ENCODE data around the gene MST1.
A peak's percentile ranks its signal among the peaks of the same experiment; 100 is the strongest.

The MST1 gene

DNA sequence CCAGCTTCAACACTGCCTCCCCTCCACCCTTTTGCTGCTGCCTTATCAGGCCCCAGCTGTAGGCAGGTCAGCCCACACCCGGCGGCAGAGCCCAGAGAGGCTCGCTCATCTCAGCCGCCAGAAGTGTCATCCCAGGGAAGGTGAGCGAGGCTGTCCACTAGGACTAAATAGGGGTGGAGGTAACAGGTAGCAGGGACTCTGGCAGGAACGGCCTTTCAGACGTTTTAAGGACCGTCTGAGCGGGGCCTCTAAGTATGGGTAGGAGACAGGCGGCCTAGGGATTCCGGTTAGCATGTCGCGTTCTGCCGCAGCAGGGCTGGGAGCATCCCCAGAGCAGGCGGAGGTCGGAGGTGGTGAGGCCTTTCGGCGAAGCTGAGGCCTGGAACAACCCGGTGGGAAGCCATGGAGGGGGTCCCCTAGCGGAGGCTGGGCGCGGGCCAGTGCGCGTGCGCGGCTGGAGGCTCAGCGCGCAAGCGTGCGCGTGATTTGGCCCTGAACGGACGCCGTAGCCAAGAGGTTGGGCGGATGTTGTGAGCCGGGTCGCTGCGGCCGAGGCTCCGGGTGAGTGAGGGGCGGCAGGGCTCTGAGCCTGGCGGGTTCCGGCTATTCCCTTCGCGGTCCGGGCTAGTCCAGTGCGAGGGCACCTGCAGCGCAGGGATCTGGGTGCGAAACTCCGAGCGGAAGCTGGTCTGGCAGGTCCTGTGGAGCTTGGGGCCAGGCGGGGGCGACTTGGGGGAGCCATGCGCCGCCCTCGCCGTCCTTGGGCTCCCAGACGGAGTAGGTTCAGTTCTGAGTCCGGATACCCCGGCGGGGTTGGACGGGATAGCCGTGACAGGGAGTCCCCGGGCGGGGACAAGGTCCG is at the start of gene MST1, which contains the start of gene RNF123:
TSS of gene MST1 (minus strand) at position 429 of the 862 bp plus-strand sequence. CDS start 783 bp downstream, outside the sequence.
TSS of gene RNF123 (plus strand) at position 512 of the 862 bp plus-strand sequence. CDS start 1,609 bp downstream, outside the sequence.
- DNase-seq = no peak

- no peak for DNase-seq
These were observed 48.9 kb upstream of the MST1 start for GRCh38 chr3:49738067-49738713.

GRCh38 chr3:49734752-49735151 is 45.5 kb upstream of the MST1 start:
- no peak for DNase-seq

DNA sequence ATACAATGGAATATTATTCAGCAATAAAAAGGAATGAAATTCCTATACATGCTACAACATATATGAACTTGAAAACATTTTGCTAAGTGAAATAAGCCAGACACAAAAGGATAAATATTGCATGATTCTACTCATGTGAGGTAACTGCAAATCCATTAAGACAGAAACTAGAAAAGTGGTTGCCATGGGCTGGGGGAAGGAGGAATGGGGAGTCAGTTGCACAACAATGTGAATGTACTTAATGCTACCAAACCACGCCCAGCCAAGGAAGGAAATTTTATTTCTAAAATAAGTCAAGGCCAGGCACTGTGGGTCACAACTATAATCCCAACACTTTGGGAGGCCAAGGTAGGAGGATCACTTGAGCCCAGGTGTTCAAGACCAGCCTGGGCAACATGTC is 44.3 kb upstream of the MST1 start:
- no peak for DNase-seq

DNA sequence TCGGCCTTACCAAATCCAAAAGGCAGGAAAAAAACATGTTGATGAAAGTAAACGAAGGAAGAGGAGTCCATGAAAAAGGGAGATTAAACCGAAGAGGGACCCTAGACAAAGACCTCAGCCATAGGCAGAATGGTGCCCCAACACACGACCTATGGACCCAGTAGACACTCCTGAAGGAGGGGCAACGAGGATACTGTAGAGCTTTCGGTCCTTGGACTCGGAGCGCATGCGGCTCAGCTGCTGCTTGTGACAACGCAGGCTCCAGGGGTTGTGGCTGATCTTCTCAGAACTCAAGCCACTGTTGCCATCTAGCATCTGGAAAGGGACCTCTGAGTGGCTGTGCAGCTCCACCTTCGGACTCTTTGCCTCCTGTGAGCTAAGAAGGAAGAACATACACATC is 43.3 kb upstream of the MST1 start:
- DNase-seq = no peak

DNA sequence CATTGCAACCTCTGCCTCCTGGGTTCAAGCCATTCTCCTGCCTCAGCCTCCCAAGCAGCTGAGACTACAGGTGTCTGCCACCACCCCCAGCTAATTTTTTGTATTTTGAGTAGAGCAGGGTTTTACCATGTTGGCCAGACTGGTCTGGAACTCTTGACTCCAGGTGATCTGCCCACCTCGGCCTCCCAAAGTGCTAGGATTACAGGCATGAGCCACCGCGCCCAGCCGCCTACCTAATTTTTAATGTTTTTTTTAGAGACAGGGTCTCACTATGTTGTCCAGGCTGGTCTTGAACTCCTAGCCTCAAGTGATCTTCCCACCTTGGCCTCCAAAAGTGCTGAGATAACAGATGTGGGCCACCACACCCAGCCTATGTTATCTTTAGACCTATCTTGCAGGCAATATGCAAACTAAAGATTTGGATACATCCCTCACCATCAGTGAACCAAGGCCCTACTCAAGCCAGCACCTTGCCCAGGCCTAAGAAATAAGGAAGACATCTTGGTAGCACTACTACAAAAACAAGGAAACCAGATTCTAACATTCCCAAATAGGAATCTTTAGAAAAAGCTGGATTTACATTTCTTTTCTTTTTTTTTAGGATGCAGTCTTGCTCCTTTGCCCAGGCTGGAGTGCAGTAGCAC is 40.8 kb upstream of the MST1 start:
- DNase-seq = no peak

- no peak for DNase-seq
These were observed 38.7 kb upstream of the MST1 start for GRCh38 chr3:49727924-49728361.

DNA sequence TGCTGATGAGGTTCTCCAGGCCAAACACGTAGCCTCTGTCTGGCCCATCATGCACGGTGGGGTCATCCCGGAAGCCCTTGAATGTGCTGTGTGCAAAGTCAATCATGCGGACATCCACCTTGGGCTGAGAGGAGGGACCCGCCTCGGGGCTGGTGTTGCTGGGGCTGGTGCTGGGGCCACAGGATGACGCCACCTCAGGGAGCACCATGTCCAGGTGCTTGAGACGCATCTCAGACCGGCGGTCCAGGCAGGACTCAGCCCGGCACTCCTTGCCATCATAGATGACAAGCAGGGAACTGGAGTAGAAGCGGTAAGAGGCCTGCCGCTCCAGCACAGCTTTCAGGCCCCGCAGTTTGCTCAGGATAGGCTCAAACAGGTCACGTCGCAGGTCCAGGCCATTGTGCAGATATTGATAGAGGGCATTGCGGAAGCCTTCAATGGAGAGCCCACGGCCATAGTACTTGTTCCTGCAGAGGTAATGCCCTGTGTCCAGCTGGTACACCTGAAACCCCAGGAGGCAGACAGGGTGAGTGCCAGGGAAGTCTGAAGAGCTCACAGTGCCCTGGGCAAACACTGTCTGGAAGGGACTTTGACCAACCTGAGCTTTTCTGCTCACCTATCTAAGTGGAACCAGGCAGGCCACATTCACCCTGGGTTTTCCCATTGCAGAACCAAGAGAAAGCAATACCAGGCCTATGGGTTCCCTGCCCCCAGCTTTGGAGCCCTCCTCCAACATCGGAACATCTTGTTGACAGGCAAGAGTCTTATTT is 38.1 kb upstream of the MST1 start:
- no peak for DNase-seq

DNA sequence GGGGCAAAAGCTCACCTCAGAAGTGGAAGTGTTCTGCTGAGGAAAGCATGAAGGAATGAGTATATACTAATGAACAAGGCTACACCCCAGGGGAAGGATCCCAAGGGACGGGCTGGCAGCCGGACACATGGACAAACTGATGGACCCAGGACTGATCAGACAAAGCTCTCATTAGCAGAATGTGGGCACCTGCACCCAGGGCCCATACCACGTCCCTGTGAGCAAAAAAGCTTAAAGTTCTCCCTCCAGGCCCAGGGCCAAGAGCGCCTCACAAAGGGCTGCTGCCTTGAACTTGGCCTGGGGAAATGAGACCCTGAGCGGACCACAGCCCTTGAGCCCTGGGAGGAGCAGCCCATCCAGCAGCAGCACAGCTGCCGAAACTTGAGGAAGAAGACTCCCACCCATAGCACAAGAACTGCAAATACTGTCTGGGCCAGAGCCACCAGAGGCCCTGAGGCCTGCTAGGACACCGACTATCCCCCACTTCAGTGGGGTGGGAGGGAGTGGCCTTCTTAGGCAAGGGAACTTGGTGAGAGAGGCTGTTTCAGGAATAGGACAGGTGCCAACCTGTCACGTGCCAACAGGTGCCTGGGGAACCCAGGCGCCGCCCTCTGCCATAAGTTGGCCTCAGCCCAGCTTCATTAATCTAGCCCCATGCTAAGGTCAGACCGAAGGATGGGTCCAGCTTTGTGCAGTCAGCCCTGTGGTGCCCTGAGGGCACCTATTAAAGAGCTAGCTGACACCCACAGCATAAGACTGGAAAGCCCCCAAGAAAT is 36.8 kb upstream of the MST1 start:
- DNase-seq = no peak

GRCh38 chr3:49724586-49724985 is 35.3 kb upstream of the MST1 start:
- DNase-seq = no peak

GRCh38 chr3:49723628-49724551 is 34.6 kb upstream of the MST1 start, which contains the start of gene GMPPB:
Gene GMPPB (minus strand): TSS chr3:49723951. CDS start chr3:49723726, 225 bp downstream.
- DNase-seq = peak; percentile 86

DNA sequence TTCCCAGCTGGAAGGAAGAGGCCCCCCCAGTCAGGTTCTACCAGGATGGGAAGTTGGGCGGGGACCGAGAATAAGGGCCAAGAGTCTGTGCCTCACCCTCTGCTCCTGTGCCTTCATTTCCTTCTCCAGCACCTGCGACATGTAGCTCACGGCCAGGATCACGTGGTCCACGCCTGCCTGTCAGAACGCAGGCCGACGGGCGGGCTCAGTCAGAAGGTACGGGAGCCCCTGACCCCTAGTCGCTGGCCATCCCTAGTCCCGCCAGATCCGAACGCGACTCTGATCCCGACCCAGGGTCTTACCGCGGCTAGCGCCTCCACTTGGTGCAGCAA is 34.0 kb upstream of the MST1 start:
- no peak for DNase-seq

- DNase-seq = no peak
These were observed 33.6 kb upstream of the MST1 start for GRCh38 chr3:49722896-49723295.

GRCh38 chr3:49721896-49722781 is 32.9 kb upstream of the MST1 start:
- no peak for DNase-seq

- DNase-seq = no peak
These were observed 32.3 kb upstream of the MST1 start for GRCh38 chr3:49721596-49721895.

DNA sequence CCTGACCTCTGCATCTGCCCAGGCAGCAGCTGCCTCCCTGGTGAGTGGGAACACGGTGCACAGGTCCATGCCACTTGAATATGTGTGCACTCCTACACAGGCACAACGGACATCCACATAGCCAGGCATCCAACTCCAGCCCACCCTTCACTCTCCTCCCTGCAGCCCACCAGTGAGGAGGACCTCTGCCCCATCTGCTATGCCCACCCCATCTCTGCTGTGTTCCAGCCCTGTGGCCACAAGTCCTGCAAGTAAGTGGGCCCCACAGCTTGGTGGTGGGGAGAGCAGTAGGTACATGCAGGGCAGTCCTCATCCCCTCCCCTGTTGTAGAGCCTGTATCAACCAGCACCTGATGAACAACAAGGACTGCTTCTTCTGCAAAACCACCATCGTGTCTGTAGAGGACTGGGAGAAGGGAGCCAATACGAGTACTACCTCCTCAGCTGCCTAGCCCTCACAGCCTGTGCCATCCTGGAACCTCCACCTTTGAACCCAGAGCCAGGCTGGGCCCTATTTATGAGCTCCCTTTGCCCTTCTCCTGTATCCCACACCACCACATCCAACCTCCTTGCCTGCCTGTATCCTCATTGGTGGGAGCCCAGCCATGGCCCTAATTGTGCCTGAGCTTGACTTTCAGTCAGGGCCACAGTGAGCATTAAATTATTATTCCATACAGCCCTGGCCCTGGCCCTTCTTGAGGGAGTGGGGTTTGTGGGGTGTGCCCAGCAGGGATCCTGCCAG is 31.8 kb upstream of the MST1 start:
- DNase-seq = no peak

DNA sequence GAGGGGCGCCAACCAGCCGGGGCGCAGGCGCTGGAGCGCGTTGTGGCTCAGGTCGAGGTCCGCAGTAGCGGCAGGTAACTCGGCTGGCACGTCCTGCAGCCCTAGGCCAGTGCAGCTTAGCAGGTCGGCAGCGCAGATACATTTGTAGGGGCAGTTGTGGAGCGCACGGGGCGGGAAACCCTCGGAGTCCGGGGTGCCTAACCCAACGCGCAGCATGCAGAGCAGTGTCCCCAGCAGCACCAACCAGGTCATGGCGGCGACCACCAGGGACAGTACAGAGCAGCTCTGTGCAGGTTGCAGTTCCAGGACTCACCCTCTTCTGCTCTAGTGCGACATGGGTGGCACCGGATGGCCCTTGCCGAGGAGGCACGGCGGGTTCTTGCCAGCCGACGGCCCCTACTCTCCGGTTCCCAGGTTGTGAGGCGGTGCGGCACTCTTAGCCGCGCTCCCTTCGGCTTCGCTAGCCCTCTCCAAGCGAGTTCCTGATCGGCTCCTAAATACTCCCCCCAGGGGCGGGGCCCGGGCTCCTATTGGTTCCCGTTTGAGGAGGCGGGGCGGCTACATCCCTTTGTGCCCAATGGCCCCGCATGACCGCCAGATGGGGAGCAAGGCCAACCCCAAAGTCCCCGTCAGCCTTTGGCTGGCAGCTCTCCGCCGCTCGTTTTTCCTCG is 30.1 kb upstream of the MST1 start, which contains the start of gene AMIGO3:
TSS of gene AMIGO3 (minus strand) at position 471 of the 671 bp plus-strand sequence. CDS start at position 252, 219 bp downstream.
- peak; percentile 78 for DNase-seq

- no peak for DNase-seq
These were observed 29.6 kb upstream of the MST1 start for GRCh38 chr3:49718858-49719213.
